Measurements from ENCODE around the gene SLC37A2. TPM values are rescaled to one million over a fixed set of nuclear protein-coding genes. Genes with fewer than 3 reads are reported as not detected.
A peak's percentile ranks its signal among the peaks of the same experiment; 100 is the strongest.

The SLC37A2 gene
- total RNA-seq, 6 donors from 2014 or later: 3.5 to 32.5 (median 19.1) TPM

DNA sequence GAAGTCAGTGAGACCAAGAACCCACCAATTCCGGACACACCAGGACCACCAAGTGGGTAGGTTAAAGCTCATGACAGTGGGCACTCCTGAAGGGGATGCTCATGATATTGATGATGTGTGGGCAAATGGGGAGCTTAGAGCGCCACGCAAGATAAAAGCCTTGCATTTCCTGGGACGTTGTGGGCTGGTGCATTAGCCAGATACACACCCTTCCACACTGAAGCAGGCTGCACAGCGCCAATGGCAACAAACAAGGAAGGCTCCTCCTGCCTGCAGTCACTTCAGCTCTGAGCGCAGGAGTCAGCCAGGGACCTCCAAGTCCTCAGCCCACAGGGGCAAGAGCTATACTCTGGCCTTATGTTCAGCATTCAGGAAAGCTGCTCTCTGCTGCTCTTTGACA lies 27.7 kb downstream of the SLC37A2 start:
- no peak overlapping the region for H3K4me3 ChIP-seq
- H3K36me3 ChIP-seq: peaks cover 0 to 1% (median 0%) of the 10 kb centered on the region in 4 donors
- ATAC-seq (ENCODE audit: low FRiP score in 2 of 2) (peak in 1 of 2 donors; percentile 17), DNase-seq (no peak)
- H3K27me3 ChIP-seq: no peaks in the 10 kb centered on the region
- no peak overlapping the region for H3K27ac ChIP-seq
- H3K4me1 ChIP-seq: peaks cover 0 to 10% (median 2%) of the 10 kb centered on the region in 4 donors
- 78 to 93% methylated on average over 5 to 6 of the region's 6 CpGs for WGBS, 2 donors
- TF ChIP-seq EP300 (IDR thresholded peaks at IDR 0.05): no peak
- no peaks in the 10 kb centered on the region for H3K9me3 ChIP-seq

DNA sequence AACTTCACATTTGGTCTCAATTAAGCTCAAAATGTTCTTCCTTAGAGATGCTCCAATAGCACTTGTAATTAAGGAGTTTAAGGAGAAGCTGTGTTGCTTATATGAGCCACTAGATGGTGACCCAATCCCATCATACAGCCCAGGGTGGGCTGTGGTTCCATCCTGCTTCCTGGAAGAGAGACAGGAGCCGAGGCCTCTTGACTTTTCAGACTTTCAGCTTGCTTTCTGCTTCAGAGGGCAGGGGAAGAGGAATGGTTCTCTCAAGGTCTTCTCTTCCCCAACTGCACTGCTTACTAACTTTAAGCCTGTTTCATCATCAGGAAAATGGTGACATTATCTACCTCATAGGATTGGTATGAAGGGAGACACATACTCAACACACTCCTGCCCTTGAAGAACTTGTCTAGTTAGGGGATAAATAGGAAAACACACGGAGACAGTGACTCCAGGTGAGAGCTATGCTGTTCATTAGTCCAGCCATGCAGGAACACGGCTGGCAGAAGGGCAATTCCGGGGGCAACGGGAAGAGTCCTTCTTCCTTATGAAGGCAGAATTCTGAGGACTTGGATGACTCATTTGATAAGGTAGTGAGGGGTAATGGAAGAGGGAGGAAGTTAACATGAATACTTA lies 28.3 kb downstream of the SLC37A2 start:
- ATAC-seq (ENCODE audit: low FRiP score in 2 of 2) (peak; percentile 54 to 78), DNase-seq (no peak)
- Histone ChIP-seq H3K27me3 (no peaks in the 10 kb centered on the region), H3K4me3 (no peak overlapping the region), H3K9me3 (no peaks in the 10 kb centered on the region), H3K36me3 (peaks cover 0 to 7% (median 0%) of the 10 kb centered on the region in 4 donors), H3K4me1 (peaks cover 0 to 10% (median 2%) of the 10 kb centered on the region in 4 donors), H3K27ac (no peak overlapping the region)
- TF ChIP-seq, protein P1, sequence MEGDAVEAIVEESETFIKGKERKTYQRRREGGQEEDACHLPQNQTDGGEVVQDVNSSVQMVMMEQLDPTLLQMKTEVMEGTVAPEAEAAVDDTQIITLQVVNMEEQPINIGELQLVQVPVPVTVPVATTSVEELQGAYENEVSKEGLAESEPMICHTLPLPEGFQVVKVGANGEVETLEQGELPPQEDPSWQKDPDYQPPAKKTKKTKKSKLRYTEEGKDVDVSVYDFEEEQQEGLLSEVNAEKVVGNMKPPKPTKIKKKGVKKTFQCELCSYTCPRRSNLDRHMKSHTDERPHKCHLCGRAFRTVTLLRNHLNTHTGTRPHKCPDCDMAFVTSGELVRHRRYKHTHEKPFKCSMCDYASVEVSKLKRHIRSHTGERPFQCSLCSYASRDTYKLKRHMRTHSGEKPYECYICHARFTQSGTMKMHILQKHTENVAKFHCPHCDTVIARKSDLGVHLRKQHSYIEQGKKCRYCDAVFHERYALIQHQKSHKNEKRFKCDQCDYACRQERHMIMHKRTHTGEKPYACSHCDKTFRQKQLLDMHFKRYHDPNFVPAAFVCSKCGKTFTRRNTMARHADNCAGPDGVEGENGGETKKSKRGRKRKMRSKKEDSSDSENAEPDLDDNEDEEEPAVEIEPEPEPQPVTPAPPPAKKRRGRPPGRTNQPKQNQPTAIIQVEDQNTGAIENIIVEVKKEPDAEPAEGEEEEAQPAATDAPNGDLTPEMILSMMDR (IDR thresholded peaks at IDR 0.05): peak in 5 of 6 experiments; percentile 34 to 69 (median 56)
- TF ChIP-seq POLR2AphosphoS5 (IDR thresholded peaks at IDR 0.05): no peak
- 53 to 74% methylated on average over 4 to 5 of the region's 5 CpGs for WGBS, 2 donors

DNA sequence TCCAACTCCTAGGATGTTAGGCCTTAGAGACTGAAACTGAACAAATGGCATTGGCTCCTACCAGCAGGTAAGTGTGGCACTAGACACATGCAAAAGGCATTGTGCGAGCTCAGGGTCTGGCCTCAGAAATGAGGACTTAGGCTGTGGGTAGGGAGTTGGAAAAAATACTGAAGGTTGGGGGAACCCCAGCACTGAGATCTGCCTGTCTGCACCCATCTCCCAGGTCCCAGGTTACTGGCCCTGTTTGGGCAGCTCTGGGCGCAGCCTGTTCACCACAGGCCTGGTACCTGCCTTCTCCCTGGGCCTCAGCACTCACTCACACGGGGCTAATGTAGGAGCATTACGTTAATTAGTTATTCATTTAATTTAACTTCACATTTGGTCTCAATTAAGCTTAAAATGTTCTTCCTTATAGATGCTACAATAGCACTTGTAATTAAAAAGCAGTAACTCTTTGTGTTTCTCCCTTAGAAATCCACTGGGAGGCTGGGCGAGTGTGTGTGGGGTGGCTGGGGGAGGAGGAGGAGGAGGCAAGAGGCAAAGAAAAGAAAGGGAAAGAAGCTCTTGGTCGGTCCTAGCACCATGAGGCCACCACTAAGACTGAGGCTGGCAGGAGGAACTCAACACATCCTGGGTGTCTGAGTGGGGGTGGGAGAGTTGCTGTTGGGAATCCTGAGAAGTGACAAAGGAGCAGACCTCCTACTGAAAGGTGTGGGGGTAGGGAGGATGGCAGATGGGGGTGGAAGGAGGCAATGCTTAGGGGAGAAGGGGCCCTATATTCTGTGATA lies 29.0 kb downstream of the SLC37A2 start:
- WGBS, 2 donors: 89 to 96% methylated on average over 6 of the region's 6 CpGs
- TF ChIP-seq POLR2AphosphoS5 (IDR thresholded peaks at IDR 0.05): no peak
- TF ChIP-seq, protein P1 (IDR thresholded peaks at IDR 0.05): no peak
- no peak for TF ChIP-seq POLR2A (IDR thresholded peaks at IDR 0.05)
- no peak for TF ChIP-seq EP300 (IDR thresholded peaks at IDR 0.05)
- ATAC-seq (ENCODE audit: low FRiP score in 2 of 2) (peak in 1 of 2 donors; percentile 24), DNase-seq (no peak)
- Histone ChIP-seq H3K4me3 (no peak overlapping the region), H3K4me1 (peaks cover 0 to 10% (median 2%) of the 10 kb centered on the region in 4 donors), H3K27ac (no peak overlapping the region), H3K27me3 (no peaks in the 10 kb centered on the region), H3K36me3 (peaks cover 0 to 7% (median 3%) of the 10 kb centered on the region in 4 donors), H3K9me3 (no peaks in the 10 kb centered on the region)

DNA sequence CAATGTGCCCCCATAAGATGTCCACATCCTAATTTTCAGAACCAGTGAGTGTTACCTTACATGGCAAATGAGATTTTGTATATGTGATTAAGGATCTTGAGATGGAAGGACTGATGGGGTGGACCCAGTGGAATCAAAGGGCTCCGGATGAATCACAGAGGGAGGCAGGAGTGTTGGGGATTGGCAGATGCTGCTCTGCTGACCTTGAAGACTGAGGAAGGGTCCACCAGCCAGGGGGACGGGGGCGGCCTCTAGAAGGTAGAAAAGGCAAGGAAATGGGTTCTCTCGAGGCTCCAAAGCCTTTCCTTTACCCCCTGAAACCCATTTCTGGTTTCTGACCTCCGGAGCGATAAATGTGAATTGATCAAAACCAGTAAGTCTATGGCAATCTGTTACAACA lies 29.6 kb downstream of the SLC37A2 start:
- H3K4me3 ChIP-seq: no peak overlapping the region
- H3K9me3 ChIP-seq: no peaks in the 10 kb centered on the region
- H3K36me3 ChIP-seq: peaks cover 0 to 12% (median 4%) of the 10 kb centered on the region in 4 donors
- TF ChIP-seq POLR2AphosphoS5 (IDR thresholded peaks at IDR 0.05) (no peak), POLR2A (IDR thresholded peaks at IDR 0.05) (no peak), EP300 (IDR thresholded peaks at IDR 0.05) (no peak)
- TF ChIP-seq, protein P1 (IDR thresholded peaks at IDR 0.05): no peak
- DNase-seq: no peak
- WGBS, 2 donors: 89 to 92% methylated on average over 6 of the region's 6 CpGs
- peaks cover 0 to 10% (median 2%) of the 10 kb centered on the region in 4 donors for H3K4me1 ChIP-seq
- no peak for ATAC-seq (ENCODE audit: low FRiP score in 2 of 2)
- H3K27me3 ChIP-seq: no peaks in the 10 kb centered on the region
- H3K27ac ChIP-seq: no peak overlapping the region

GRCh38 chr11:125093502-125093901 lies 30.4 kb downstream of the SLC37A2 start:
- WGBS, 2 donors: 78 to 80% methylated on average over 4 of the region's 4 CpGs

More at GRCh38 chr11:125093502-125093901, 30.4 kb downstream of the SLC37A2 start:
- peaks cover 0 to 10% (median 2%) of the 10 kb centered on the region in 4 donors for H3K4me1 ChIP-seq
- peaks cover 0 to 20% (median 5%) of the 10 kb centered on the region in 4 donors for H3K36me3 ChIP-seq
- no peaks in the 10 kb centered on the region for H3K27me3 ChIP-seq
- H3K9me3 ChIP-seq: no peaks in the 10 kb centered on the region
- ATAC-seq (ENCODE audit: low FRiP score in 2 of 2) (no peak), DNase-seq (no peak)
- TF ChIP-seq POLR2AphosphoS5 (IDR thresholded peaks at IDR 0.05) (no peak), EP300 (IDR thresholded peaks at IDR 0.05) (no peak), POLR2A (IDR thresholded peaks at IDR 0.05) (no peak)
- TF ChIP-seq, protein P1 (IDR thresholded peaks at IDR 0.05): no peak
- no peak overlapping the region for H3K27ac ChIP-seq
- no peak overlapping the region for H3K4me3 ChIP-seq

Data from upper lobe of left lung (tissue), 6 donors.